GM23248 (cell line): ENCODE data around the gene FGFR1OP2. TPM values are rescaled to one million over a fixed set of nuclear protein-coding genes. Genes with fewer than 3 reads are reported as not detected.
A peak's percentile ranks its signal among the peaks of the same experiment; 100 is the strongest.

Experiments used
- DNase-seq: peaks from one replicate; pipeline ENCODE4 v3.0.0-alpha.2; 2015
- H2AFZ ChIP-seq: fragments of 200-600 bp; sonication (generic); 2 replicates; pipeline ENCODE4 v1.6.1; 2016; ENCODE audit warnings: antibody characterized with exemption
- H3F3A ChIP-seq: fragments of 200-600 bp; sonication (generic); 2 replicates; pipeline ENCODE4 v1.6.1; 2016; ENCODE audit warnings: mild to moderate bottlenecking, antibody characterized with exemption, mixed run types; ENCODE audit not compliant: insufficient read depth
- H3K27ac ChIP-seq: fragments of 200-600 bp; sonication (generic); 2 replicates; pipeline ENCODE4 v1.5.1; 2016; ENCODE audit warnings: mild to moderate bottlenecking
- H3K27me3 ChIP-seq: fragments of 200-600 bp; sonication (generic); replicated peaks from 2 replicates; pipeline ENCODE4 v1.6.1; 2016; ENCODE audit warnings: mild to moderate bottlenecking; ENCODE audit not compliant: insufficient read depth
- H3K36me3 ChIP-seq: fragments of 200-600 bp; sonication (generic); 2 replicates; pipeline ENCODE4 v1.6.1; 2016; ENCODE audit warnings: low read depth, mild to moderate bottlenecking
- H3K4me1 ChIP-seq: fragments of 200-600 bp; sonication (generic); 2 replicates; pipeline ENCODE4 v1.6.1; 2016; ENCODE audit warnings: mild to moderate bottlenecking; ENCODE audit not compliant: insufficient read depth
- H3K4me2 ChIP-seq: fragments of 200-600 bp; sonication (generic); one replicate; pipeline ENCODE4 v1.6.1; 2016; ENCODE audit warnings: mild to moderate bottlenecking; ENCODE audit not compliant: unreplicated experiment
- H3K4me3 ChIP-seq: fragments of 200-600 bp; sonication (generic); 2 replicates; pipeline ENCODE4 v1.5.1; 2016; ENCODE audit warnings: mild to moderate bottlenecking
- H3K79me2 ChIP-seq: fragments of 200-600 bp; sonication (generic); 2 replicates; pipeline ENCODE4 v1.6.1; 2016; ENCODE audit warnings: mild to moderate bottlenecking; ENCODE audit not compliant: insufficient read depth
- H3K9ac ChIP-seq: fragments of 200-600 bp; sonication (generic); 2 replicates; pipeline ENCODE4 v1.6.1; 2016; ENCODE audit warnings: mild to moderate bottlenecking
- H3K9me2 ChIP-seq: fragments of 200-600 bp; sonication (generic); 2 replicates; pipeline ENCODE4 v1.6.1; 2016; ENCODE audit warnings: mixed run types, mild to moderate bottlenecking, moderate library complexity; ENCODE audit not compliant: insufficient read depth
- H3K9me3 ChIP-seq: fragments of 200-600 bp; sonication (generic); one replicate; pipeline ENCODE4 v1.6.1; 2017; ENCODE audit warnings: low read depth
- H4K20me1 ChIP-seq: fragments of 200-600 bp; sonication (generic); 2 replicates; pipeline ENCODE4 v1.6.0; 2016; ENCODE audit not compliant: insufficient read depth
- EZH2 ChIP-seq: fragments of 200-600 bp; sonication (generic); IDR thresholded peaks from 2 replicates; pipeline ENCODE4 v1.6.1; 2018; ENCODE audit warnings: antibody characterized with exemption, mild to moderate bottlenecking; ENCODE audit not compliant: insufficient read depth, poor library complexity, severe bottlenecking
- EZH2phosphoT487 ChIP-seq: fragments of 200-600 bp; sonication (generic); IDR thresholded peaks from 2 replicates; pipeline ENCODE4 v1.6.1; 2018; ENCODE audit warnings: antibody characterized with exemption, moderate library complexity, mild to moderate bottlenecking, low read depth; ENCODE audit not compliant: insufficient read depth
- WGBS, 2 experiments: methylation state at CpG; one replicate each; pipeline ENCODE4 v1.1.6; 2015 to 2017; ENCODE audit warnings: low lambda C conversion rate in 2 of 2, low coverage in 1 of 2; ENCODE audit errors: missing lambda C conversion rate in 2 of 2; 5-methylcytosine and 5-hydroxymethylcytosine counted together
- in situ Hi-C: fragments of 300-500 bp; cut with MboI; formaldehyde crosslinking; loops from 2 replicates; pipeline ENCODE4 v1.15.0; 2020
- polyA plus RNA-seq: library from polyadenylated mRNA; unstranded; fragments of >200 nt; fragmentation: Nextera tagmentation; extraction: Ambion mirVana; gene quantifications from 2 replicates; pipeline ENCODE4 v1.2.1, GENCODE V29; 2016
- total RNA-seq: library from RNA; depleted of rRNA; stranded (reverse); fragments of >200 nt; shearing (Covaris generic); gene quantifications from 2 replicates; pipeline ENCODE4 v1.2.3, GENCODE V29; 2014

FGFR1OP2 gene
- total and polyA plus RNA-seq, 2 experiments from 2014 or later = 37.2 to 47.3 TPM

DNA sequence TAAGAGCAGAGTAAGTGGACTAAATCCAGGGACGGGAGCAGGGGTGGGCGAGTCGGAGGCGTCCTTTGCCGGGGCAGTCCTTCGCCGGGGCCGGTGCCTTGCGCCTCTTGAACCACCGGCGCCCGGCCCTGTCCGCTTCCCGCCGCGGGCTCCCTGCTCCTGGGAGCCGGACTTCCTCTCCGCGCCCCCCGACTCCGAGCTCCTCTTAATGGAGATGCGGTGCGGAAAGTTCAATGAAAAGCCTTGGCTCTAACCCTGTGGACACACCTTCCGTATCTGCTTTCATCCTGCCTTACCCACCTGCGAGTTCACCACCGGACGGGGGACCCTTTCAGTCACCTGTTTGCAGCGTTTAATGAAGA is 412 bp downstream of the FGFR1OP2 start:
- WGBS, 2 experiments = 1 to 2% methylated on average over 23 to 28 of the region's 28 CpGs
- Histone ChIP-seq H3K27me3 (no peaks in the 10 kb centered on the region), H3K4me2 (peak overlapping the region; percentile 98), H3K4me1 (peaks cover 56% of the 10 kb centered on the region), H3K4me3 (peak overlapping the region; percentile 100), H3K36me3 (no peaks in the 10 kb centered on the region), H3K9ac (peak overlapping the region; percentile 92), H3K9me2 (no peaks in the 10 kb centered on the region), H4K20me1 (no peaks in the 10 kb centered on the region), H3F3A (peaks cover 46% of the 10 kb centered on the region), H3K79me2 (peaks cover 93% of the 10 kb centered on the region), H2AFZ (peak overlapping the region; percentile 92), H3K9me3 (no peaks in the 10 kb centered on the region), H3K27ac (peak overlapping the region; percentile 91)
- DNase-seq = peak; percentile 69
- in situ Hi-C loops = no loop called here
- no peak for TF ChIP-seq EZH2phosphoT487
- TF ChIP-seq EZH2 = no peak

DNA sequence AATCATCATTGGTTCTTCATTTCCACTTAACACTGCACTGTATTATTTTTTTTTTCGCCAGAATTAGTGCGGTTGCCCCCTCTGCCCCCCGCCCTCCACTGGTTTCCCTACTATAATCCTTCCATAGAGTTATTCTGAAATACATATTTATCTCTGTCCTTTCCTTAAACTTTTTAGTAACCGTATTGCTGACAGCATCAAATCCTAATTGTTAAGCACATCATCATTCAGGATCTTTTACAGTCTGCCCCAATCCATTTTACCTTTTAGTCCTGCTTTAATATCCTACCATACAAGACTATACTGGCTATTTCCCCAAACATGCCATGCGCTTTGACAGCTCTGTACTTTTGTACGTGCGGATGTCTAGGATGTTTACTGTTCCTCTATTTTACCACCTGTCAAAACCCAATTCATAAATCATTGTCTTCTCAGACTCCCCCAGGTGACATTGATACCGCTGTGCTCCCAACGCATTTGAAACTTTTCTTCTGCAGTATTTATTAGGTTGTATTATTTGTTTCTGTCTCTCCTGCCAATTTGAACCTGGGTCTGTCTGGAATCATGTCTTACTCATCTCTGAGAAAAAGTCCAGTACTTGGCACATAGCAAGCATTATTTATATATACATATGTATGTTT is 1.0 kb downstream of the FGFR1OP2 start:
- H3F3A ChIP-seq = peaks cover 46% of the 10 kb centered on the region
- peaks cover 56% of the 10 kb centered on the region for H3K4me1 ChIP-seq
- peak overlapping the region; percentile 100 for H3K4me3 ChIP-seq
- no peak for TF ChIP-seq EZH2
- TF ChIP-seq EZH2phosphoT487 = no peak
- no peaks in the 10 kb centered on the region for H4K20me1 ChIP-seq
- in situ Hi-C loops = no loop called here
- peak; percentile 57 for DNase-seq
- H3K27me3 ChIP-seq = no peaks in the 10 kb centered on the region
- peak overlapping the region; percentile 98 for H3K4me2 ChIP-seq
- H3K36me3 ChIP-seq = no peaks in the 10 kb centered on the region
- H2AFZ ChIP-seq = peak overlapping the region; percentile 92
- H3K79me2 ChIP-seq = peaks cover 93% of the 10 kb centered on the region
- H3K27ac ChIP-seq = peak overlapping the region; percentile 91
- H3K9me2 ChIP-seq = no peaks in the 10 kb centered on the region
- no peaks in the 10 kb centered on the region for H3K9me3 ChIP-seq
- whole genome bisulfite sequencing, 2 experiments = 2 to 3% methylated on average over 9 of the region's 9 CpGs
- peak overlapping the region; percentile 92 for H3K9ac ChIP-seq

DNA sequence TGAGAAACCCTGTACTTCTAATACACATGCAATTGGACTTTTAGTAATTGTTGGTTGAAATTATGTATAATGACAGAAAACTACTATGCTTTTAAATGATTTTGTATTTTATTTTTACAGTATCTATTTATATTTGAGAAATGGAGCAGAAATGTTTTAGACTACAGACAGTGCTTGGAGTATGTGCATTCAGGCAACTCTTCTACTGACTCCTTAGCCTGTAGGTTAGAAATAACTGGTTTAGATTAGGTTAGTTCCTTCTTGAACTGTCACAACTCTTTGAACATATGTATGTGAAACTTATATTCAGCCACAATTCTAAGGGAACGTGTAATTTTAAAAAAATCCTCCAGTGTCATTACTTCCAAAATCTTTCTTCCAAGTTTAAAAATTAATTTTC is 1.7 kb downstream of the FGFR1OP2 start:
- TF ChIP-seq EZH2phosphoT487 = no peak
- TF ChIP-seq EZH2 = no peak
- H4K20me1 ChIP-seq = no peaks in the 10 kb centered on the region
- no peaks in the 10 kb centered on the region for H3K9me3 ChIP-seq
- H2AFZ ChIP-seq = peak overlapping the region; percentile 34; the same call in 1 of the 2 replicates
- peaks cover 51% of the 10 kb centered on the region for H3K4me1 ChIP-seq
- no peaks in the 10 kb centered on the region for H3K9me2 ChIP-seq
- no peaks in the 10 kb centered on the region for H3K27me3 ChIP-seq
- H3K4me3 ChIP-seq = peak overlapping the region; percentile 100
- in situ Hi-C loops = no loop called here
- DNase-seq = peak; percentile 9
- no peaks in the 10 kb centered on the region for H3K36me3 ChIP-seq
- peak overlapping the region; percentile 92 for H3K9ac ChIP-seq
- WGBS, 2 experiments = 4 to 18% methylated on average over 1 of the region's 1 CpG
- H3K79me2 ChIP-seq = peaks cover 93% of the 10 kb centered on the region
- H3K4me2 ChIP-seq = peak overlapping the region; percentile 98
- H3K27ac ChIP-seq = peak overlapping the region; percentile 91
- H3F3A ChIP-seq = peaks cover 49% of the 10 kb centered on the region

DNA sequence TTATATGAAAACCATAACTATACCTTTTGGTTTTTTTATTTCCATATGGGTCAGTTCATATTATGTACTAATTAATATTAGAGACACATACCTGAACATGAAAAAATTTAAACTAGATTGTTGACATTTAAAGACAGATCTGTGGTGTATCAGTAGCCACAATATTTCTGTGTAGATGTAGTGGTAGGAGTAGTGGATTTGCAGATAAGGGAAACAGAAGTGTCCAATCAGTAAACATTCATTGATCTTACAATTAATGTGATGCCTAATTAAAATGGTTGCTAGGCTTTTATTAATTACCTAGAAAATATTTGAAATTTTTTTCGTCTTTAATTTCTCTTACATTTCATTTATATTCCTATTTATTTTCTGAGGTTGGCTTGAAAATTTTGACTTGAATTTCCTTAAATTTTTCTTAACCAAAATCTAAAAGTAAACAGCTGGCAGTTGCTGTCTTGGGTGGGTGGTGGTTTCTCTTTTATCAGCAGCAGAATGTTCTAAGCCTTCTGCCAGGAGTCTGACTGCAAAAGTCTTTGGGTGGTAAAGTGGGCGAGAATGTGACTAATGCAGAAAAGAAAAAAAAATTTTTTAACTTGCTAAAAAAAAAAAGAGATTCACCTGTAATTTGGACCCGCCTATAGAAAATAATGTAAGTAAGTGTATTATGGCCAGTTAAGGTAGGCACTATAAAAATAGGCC is 2.4 kb downstream of the FGFR1OP2 start:
- DNase-seq = peak; percentile 73
- Histone ChIP-seq H3K79me2 (peaks cover 93% of the 10 kb centered on the region), H3K27ac (peak overlapping the region; percentile 91), H3K9me3 (no peaks in the 10 kb centered on the region), H3K36me3 (no peaks in the 10 kb centered on the region), H3F3A (peaks cover 54% of the 10 kb centered on the region), H3K4me3 (peak overlapping the region; percentile 100), H2AFZ (no peak overlapping the region), H3K27me3 (no peaks in the 10 kb centered on the region), H3K9ac (peak overlapping the region; percentile 92), H4K20me1 (no peaks in the 10 kb centered on the region), H3K4me2 (peak overlapping the region; percentile 98), H3K9me2 (no peaks in the 10 kb centered on the region), H3K4me1 (peaks cover 47% of the 10 kb centered on the region)
- TF ChIP-seq EZH2phosphoT487 (no peak), EZH2 (no peak)
- 30 to 34% methylated on average over 3 of the region's 3 CpGs for WGBS, 2 experiments
- in situ Hi-C loops = no loop called here
